ENCODE results near the gene SPAG16. TPM values are rescaled to one million over a fixed set of nuclear protein-coding genes. Genes with fewer than 3 reads are reported as not detected.

The SPAG16 gene
- total and polyA plus RNA-seq, 2 donors (not counting 1 experiment from before 2014, with no cell fraction given) = 3.4 to 8.6 TPM

GRCh38 chr2:214184461-214184860 lies 900.2 kb downstream of the SPAG16 start:
- no peak overlapping the region for H3K27ac ChIP-seq (ENCODE audit: low read length in 2 of 2)
- no peaks in the 10 kb centered on the region for H3K36me3 ChIP-seq (replicated peaks in 1 of 2; ENCODE audit: control extremely low read depth in 1 of 2, control insufficient read depth in 1 of 2, extremely low read depth in 1 of 2, insufficient read depth in 2 of 2, low read length in 1 of 2)
- H3K4me1 ChIP-seq (ENCODE audit: control insufficient read depth in 2 of 2, insufficient read depth in 2 of 2, low read length in 2 of 2) = no peaks in the 10 kb centered on the region
- H3K9me3 Mint-ChIP-seq (ENCODE audit: insufficient read depth) = no peaks in the 10 kb centered on the region
- H3K4me3 ChIP-seq (ENCODE audit: control extremely low read depth in 1 of 5, extremely low read depth in 1 of 5, insufficient read depth in 1 of 5, low read depth in 2 of 5, low read length in 4 of 5) = no peak overlapping the region
- no peaks in the 10 kb centered on the region for H4K20me1 ChIP-seq (ENCODE audit: control insufficient read depth, insufficient read depth, low read length, poor library complexity, severe bottlenecking)
- intact Hi-C loops (cut with micrococcal nuclease) = no loop called here
- H3K27ac Mint-ChIP-seq = no peak overlapping the region
- H3K27me3 Mint-ChIP-seq = no peaks in the 10 kb centered on the region
- no CpG with 5 or more reads among the region's 2 CpGs for WGBS (ENCODE audit: insufficient coverage)
- H3K27me3 ChIP-seq (replicated peaks in 1 of 4; ENCODE audit: control extremely low read depth in 1 of 4, control insufficient read depth in 3 of 4, insufficient read depth in 4 of 4, low read length in 3 of 4) = no peaks in the 10 kb centered on the region
- ATAC-seq (ENCODE audit: low read depth) (no peak), DNase-seq (no peak)
- no peak for TF ChIP-seq CTCF (IDR thresholded peaks at IDR 0.05)
- TF ChIP-seq EZH2 (IDR thresholded peaks at IDR 0.05; ENCODE audit: borderline replicate concordance, insufficient read depth, low read depth, low read length, poor library complexity, severe bottlenecking) = no peak
- H3K9ac ChIP-seq (ENCODE audit: low read length) = no peak overlapping the region
- no peaks in the 10 kb centered on the region for H3K4me1 Mint-ChIP-seq
- no peaks in the 10 kb centered on the region for H3K9me3 ChIP-seq (ENCODE audit: control extremely low read depth in 1 of 3, control insufficient read depth in 2 of 3, insufficient read depth in 1 of 3, low read length in 2 of 3)
- H2AFZ ChIP-seq (ENCODE audit: insufficient read depth, low read depth, low read length, poor library complexity, severe bottlenecking) = no peak overlapping the region
- CTCF ChIA-PET = no interaction called here
- H3K4me2 ChIP-seq (replicated peaks; ENCODE audit: low read depth, low read length, poor library complexity, severe bottlenecking) = no peak overlapping the region
- no peak overlapping the region for H3K4me3 Mint-ChIP-seq
- POLR2A ChIA-PET = no interaction called here
- no peaks in the 10 kb centered on the region for H3K79me2 ChIP-seq (ENCODE audit: control insufficient read depth, insufficient read depth, low read length)

- Mint-ChIP-seq H3K27me3 (no peaks in the 10 kb centered on the region), H3K27ac (no peak overlapping the region), H3K4me3 (no peak overlapping the region), H3K4me1 (no peaks in the 10 kb centered on the region), H3K9me3 (ENCODE audit: insufficient read depth) (no peaks in the 10 kb centered on the region)
- Histone ChIP-seq H3K4me1 (ENCODE audit: control insufficient read depth in 2 of 2, insufficient read depth in 2 of 2, low read length in 2 of 2) (no peaks in the 10 kb centered on the region), H3K79me2 (ENCODE audit: control insufficient read depth, insufficient read depth, low read length) (no peaks in the 10 kb centered on the region), H3K9me3 (ENCODE audit: control extremely low read depth in 1 of 3, control insufficient read depth in 2 of 3, insufficient read depth in 1 of 3, low read length in 2 of 3) (no peaks in the 10 kb centered on the region), H4K20me1 (ENCODE audit: control insufficient read depth, insufficient read depth, low read length, poor library complexity, severe bottlenecking) (no peaks in the 10 kb centered on the region), H3K9ac (ENCODE audit: low read length) (no peak overlapping the region), H3K4me3 (ENCODE audit: control extremely low read depth in 1 of 5, extremely low read depth in 1 of 5, insufficient read depth in 1 of 5, low read depth in 2 of 5, low read length in 4 of 5) (no peak overlapping the region), H3K36me3 (replicated peaks in 1 of 2; ENCODE audit: control extremely low read depth in 1 of 2, control insufficient read depth in 1 of 2, extremely low read depth in 1 of 2, insufficient read depth in 2 of 2, low read length in 1 of 2) (no peaks in the 10 kb centered on the region), H3K27me3 (replicated peaks in 1 of 4; ENCODE audit: control extremely low read depth in 1 of 4, control insufficient read depth in 3 of 4, insufficient read depth in 4 of 4, low read length in 3 of 4) (no peaks in the 10 kb centered on the region), H3K27ac (ENCODE audit: low read length in 2 of 2) (no peak overlapping the region), H3K4me2 (replicated peaks; ENCODE audit: low read depth, low read length, poor library complexity, severe bottlenecking) (no peak overlapping the region), H2AFZ (ENCODE audit: insufficient read depth, low read depth, low read length, poor library complexity, severe bottlenecking) (no peak overlapping the region)
- ATAC-seq (ENCODE audit: low read depth) (no peak), DNase-seq (no peak)
- intact Hi-C loops (cut with micrococcal nuclease) = no loop called here
- CTCF ChIA-PET = no interaction called here
- no CpG with 5 or more reads among the region's 2 CpGs for WGBS (ENCODE audit: insufficient coverage)
- POLR2A ChIA-PET = no interaction called here
- no peak for TF ChIP-seq CTCF (IDR thresholded peaks at IDR 0.05)
- TF ChIP-seq EZH2 (IDR thresholded peaks at IDR 0.05; ENCODE audit: borderline replicate concordance, insufficient read depth, low read depth, low read length, poor library complexity, severe bottlenecking) = no peak
Observed at GRCh38 chr2:214185546-214185945, 901.3 kb downstream of the SPAG16 start.

Measured in B cell (primary cell).